MM.1S (cell line): ENCODE data around the gene VSTM4.

Experiments used
- DNase-seq: peaks from one replicate; pipeline ENCODE4 v3.0.0-alpha.2; 2015
- H2AFZ ChIP-seq: fragments of 300-600 bp; sonication (generic); 2 replicates; pipeline ENCODE4 v1.6.0; 2016; ENCODE audit warnings: antibody characterized with exemption, low read length
- H3F3A ChIP-seq: fragments of 300-600 bp; sonication (generic); 2 replicates; pipeline ENCODE4 v1.6.1; 2016; ENCODE audit warnings: mild to moderate bottlenecking, antibody characterized with exemption, low read length, moderate library complexity, mixed read lengths; ENCODE audit not compliant: insufficient read depth
- H3K27ac ChIP-seq: fragments of 300-600 bp; sonication (generic); 2 replicates; pipeline ENCODE4 v1.5.1; 2016; ENCODE audit warnings: mild to moderate bottlenecking, low read length
- H3K27me3 ChIP-seq: fragments of 300-600 bp; sonication (generic); replicated peaks from 2 replicates; pipeline ENCODE4 v1.6.0; 2016; ENCODE audit warnings: low read length; ENCODE audit not compliant: insufficient read depth
- H3K36me3 ChIP-seq: fragments of 300-600 bp; sonication (generic); replicated peaks from 2 replicates; pipeline ENCODE4 v1.6.1; 2016; ENCODE audit warnings: mild to moderate bottlenecking, low read length, mixed read lengths; ENCODE audit not compliant: insufficient read depth
- H3K4me1 ChIP-seq: fragments of 300-600 bp; sonication (generic); 2 replicates; pipeline ENCODE4 v1.6.1; 2016; ENCODE audit warnings: low read length, mixed read lengths
- H3K4me2 ChIP-seq: fragments of 300-600 bp; sonication (generic); 2 replicates; pipeline ENCODE4 v1.6.0; 2016; ENCODE audit warnings: low read depth, low read length
- H3K4me3 ChIP-seq: fragments of 300-600 bp; sonication (generic); 2 replicates; pipeline ENCODE4 v1.5.1; 2016; ENCODE audit warnings: low read length, mixed read lengths
- H3K79me2 ChIP-seq: fragments of 300-600 bp; sonication (generic); 2 replicates; pipeline ENCODE4 v1.6.1; 2016; ENCODE audit warnings: mixed run types, low read length, mixed read lengths
- H3K9ac ChIP-seq: fragments of 300-600 bp; sonication (generic); 2 replicates; pipeline ENCODE4 v1.6.1; 2016; ENCODE audit warnings: low read length, mixed read lengths
- H3K9me2 ChIP-seq: fragments of 300-600 bp; sonication (generic); replicated peaks from 2 replicates; pipeline ENCODE4 v1.6.1; 2016; ENCODE audit warnings: mild to moderate bottlenecking, low read length, mixed read lengths; ENCODE audit not compliant: insufficient read depth
- H3K9me3 ChIP-seq: fragments of 300-600 bp; sonication (generic); replicated peaks from 2 replicates; pipeline ENCODE4 v1.6.1; 2016; ENCODE audit warnings: mild to moderate bottlenecking, low read length, mixed read lengths; ENCODE audit not compliant: insufficient read depth
- H4K20me1 ChIP-seq: fragments of 300-600 bp; sonication (generic); 2 replicates; pipeline ENCODE4 v1.6.1; 2016; ENCODE audit warnings: mild to moderate bottlenecking, low read length, moderate library complexity, mixed read lengths; ENCODE audit not compliant: insufficient read depth
- CTCF ChIP-seq: fragments of 300-600 bp; sonication (generic); IDR thresholded peaks from 2 replicates; pipeline ENCODE4 v1.5.1; 2016; ENCODE audit warnings: antibody characterized with exemption, low read length, mixed read lengths
- EZH2 ChIP-seq: fragments of 300-600 bp; sonication (generic); optimal IDR thresholded peaks from 2 replicates; pipeline ENCODE3; 2017; ENCODE audit warnings: low read depth, mild to moderate bottlenecking, antibody characterized with exemption, low read length, mixed read lengths
- EZH2phosphoT487 ChIP-seq: fragments of 300-600 bp; sonication (generic); IDR thresholded peaks from 2 replicates; pipeline ENCODE4 v1.6.1; 2018; ENCODE audit warnings: antibody characterized with exemption, low read length

VSTM4 gene

GRCh38 chr10:49062229-49062628, 53.1 kb downstream of the VSTM4 start:
- no peaks in the 10 kb centered on the region for H3F3A ChIP-seq
- no peak overlapping the region for H3K9ac ChIP-seq
- no peak overlapping the region for H3K27ac ChIP-seq
- no peak for DNase-seq
- no peaks in the 10 kb centered on the region for H3K9me2 ChIP-seq
- no peaks in the 10 kb centered on the region for H3K4me1 ChIP-seq
- no peaks in the 10 kb centered on the region; the same call in 1 of the 2 replicates for H3K9me3 ChIP-seq
- H3K79me2 ChIP-seq: no peaks in the 10 kb centered on the region
- H2AFZ ChIP-seq: no peak overlapping the region
- H3K36me3 ChIP-seq: no peaks in the 10 kb centered on the region
- no peaks in the 10 kb centered on the region for H3K27me3 ChIP-seq
- no peak overlapping the region for H3K4me3 ChIP-seq
- TF ChIP-seq CTCF: no peak
- TF ChIP-seq EZH2phosphoT487: no peak
- no peak for TF ChIP-seq EZH2
- H4K20me1 ChIP-seq: no peaks in the 10 kb centered on the region
- no peak overlapping the region for H3K4me2 ChIP-seq

GRCh38 chr10:49061667-49062066, 53.7 kb downstream of the VSTM4 start:
- no peak overlapping the region for H3K4me2 ChIP-seq
- no peaks in the 10 kb centered on the region for H3K79me2 ChIP-seq
- no peaks in the 10 kb centered on the region for H3F3A ChIP-seq
- no peak overlapping the region for H3K27ac ChIP-seq
- TF ChIP-seq CTCF (no peak), EZH2 (no peak)
- H3K27me3 ChIP-seq: no peaks in the 10 kb centered on the region
- no peak overlapping the region for H3K9ac ChIP-seq
- H3K9me3 ChIP-seq: no peaks in the 10 kb centered on the region; the same call in 1 of the 2 replicates
- DNase-seq: no peak
- H3K9me2 ChIP-seq: no peaks in the 10 kb centered on the region
- H3K4me3 ChIP-seq: no peak overlapping the region
- no peaks in the 10 kb centered on the region for H3K36me3 ChIP-seq
- no peaks in the 10 kb centered on the region for H3K4me1 ChIP-seq
- no peaks in the 10 kb centered on the region for H4K20me1 ChIP-seq
- no peak overlapping the region for H2AFZ ChIP-seq

GRCh38 chr10:49058463-49059255, 56.7 kb downstream of the VSTM4 start:
- no peak overlapping the region for H3K9ac ChIP-seq
- no peak for DNase-seq
- no peak overlapping the region for H3K4me3 ChIP-seq
- H3K9me3 ChIP-seq: no peaks in the 10 kb centered on the region; the same call in 1 of the 2 replicates
- TF ChIP-seq CTCF: no peak
- TF ChIP-seq EZH2phosphoT487: no peak
- no peak for TF ChIP-seq EZH2
- peaks cover 6% of the 10 kb centered on the region for H3K4me1 ChIP-seq
- 0 out of 2 replicates have a peak, but pooled peaks cover under 1% of the 10 kb centered on the region for H3F3A ChIP-seq
- no peak overlapping the region for H3K27ac ChIP-seq
- H2AFZ ChIP-seq: no peak overlapping the region
- H3K79me2 ChIP-seq: no peaks in the 10 kb centered on the region
- no peaks in the 10 kb centered on the region for H3K27me3 ChIP-seq
- H3K4me2 ChIP-seq: no peak overlapping the region
- no peaks in the 10 kb centered on the region for H3K9me2 ChIP-seq
- no peaks in the 10 kb centered on the region for H3K36me3 ChIP-seq
- H4K20me1 ChIP-seq: no peaks in the 10 kb centered on the region
